ENCODE data around the gene CRB1. TPM values are rescaled to one million over a fixed set of nuclear protein-coding genes. Genes with fewer than 3 reads are reported as not detected.

The CRB1 gene
- total RNA-seq, 1 donor from 2014 or later = 0.05 TPM

DNA sequence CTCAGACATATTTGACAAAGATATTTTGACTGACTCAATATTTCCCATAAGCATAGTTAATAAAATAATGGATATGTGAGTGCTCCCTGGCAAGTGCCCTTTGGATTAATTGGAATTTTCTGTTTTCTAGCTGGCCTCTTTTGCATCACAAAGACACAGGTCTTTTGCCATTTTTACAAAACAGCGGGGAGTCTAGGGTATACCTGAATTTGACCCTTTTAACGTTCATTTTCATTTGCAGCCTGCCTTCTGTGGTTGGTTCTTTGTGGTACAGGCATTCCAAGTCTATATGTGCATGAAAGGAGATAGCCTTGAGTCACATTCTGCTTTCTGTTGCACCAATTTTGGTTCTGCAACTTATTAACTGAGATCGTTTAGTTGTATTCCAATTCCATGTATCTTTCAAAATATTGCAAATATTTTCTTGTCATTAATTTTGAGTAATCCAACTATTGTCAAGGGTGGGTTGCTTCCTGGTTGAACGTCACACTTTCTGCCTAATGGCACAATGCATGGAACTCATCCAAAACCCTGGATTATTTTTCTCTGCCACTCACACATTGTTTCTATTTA, 171.7 kb downstream of the CRB1 start:
- DNase-seq = no peak
- Histone ChIP-seq H3K4me3 (no peak overlapping the region), H3K27ac (replicated peaks) (no peak overlapping the region), H3K27me3 (ENCODE audit: low read depth) (no peaks in the 10 kb centered on the region), H3K4me1 (no peaks in the 10 kb centered on the region), H3K9me3 (replicated peaks) (no peaks in the 10 kb centered on the region), H3K36me3 (no peaks in the 10 kb centered on the region)
- TF ChIP-seq, protein P1, sequence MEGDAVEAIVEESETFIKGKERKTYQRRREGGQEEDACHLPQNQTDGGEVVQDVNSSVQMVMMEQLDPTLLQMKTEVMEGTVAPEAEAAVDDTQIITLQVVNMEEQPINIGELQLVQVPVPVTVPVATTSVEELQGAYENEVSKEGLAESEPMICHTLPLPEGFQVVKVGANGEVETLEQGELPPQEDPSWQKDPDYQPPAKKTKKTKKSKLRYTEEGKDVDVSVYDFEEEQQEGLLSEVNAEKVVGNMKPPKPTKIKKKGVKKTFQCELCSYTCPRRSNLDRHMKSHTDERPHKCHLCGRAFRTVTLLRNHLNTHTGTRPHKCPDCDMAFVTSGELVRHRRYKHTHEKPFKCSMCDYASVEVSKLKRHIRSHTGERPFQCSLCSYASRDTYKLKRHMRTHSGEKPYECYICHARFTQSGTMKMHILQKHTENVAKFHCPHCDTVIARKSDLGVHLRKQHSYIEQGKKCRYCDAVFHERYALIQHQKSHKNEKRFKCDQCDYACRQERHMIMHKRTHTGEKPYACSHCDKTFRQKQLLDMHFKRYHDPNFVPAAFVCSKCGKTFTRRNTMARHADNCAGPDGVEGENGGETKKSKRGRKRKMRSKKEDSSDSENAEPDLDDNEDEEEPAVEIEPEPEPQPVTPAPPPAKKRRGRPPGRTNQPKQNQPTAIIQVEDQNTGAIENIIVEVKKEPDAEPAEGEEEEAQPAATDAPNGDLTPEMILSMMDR (IDR thresholded peaks at IDR 0.05; ENCODE audit: borderline replicate concordance) = no peak
- intact Hi-C loops (cut with micrococcal nuclease) = no loop called here

DNA sequence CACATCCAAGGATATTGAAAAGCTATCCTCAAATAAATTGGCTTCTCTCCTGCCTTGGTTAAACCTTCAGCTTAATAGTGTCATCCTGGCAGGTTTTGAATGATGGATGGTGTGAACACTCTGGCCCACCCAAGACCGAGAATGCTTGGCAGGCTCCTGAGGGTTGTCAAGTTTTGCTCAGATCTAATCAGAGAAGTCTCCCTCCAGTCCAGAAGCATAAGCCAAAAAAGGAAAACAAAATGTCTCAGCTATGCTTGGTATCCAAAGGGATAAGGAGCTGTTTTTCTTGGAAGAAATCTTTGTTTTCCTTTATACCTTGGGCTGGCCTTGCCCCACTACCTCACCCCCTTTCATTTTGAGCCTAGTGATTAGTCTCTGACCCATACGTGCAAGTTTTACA, 172.7 kb downstream of the CRB1 start:
- intact Hi-C loops (cut with micrococcal nuclease) = no loop called here
- TF ChIP-seq, protein P1 (IDR thresholded peaks at IDR 0.05; ENCODE audit: borderline replicate concordance) = no peak
- DNase-seq = no peak
- H3K4me3 ChIP-seq = no peak overlapping the region
- H3K36me3 ChIP-seq = no peaks in the 10 kb centered on the region
- H3K27me3 ChIP-seq (ENCODE audit: low read depth) = no peaks in the 10 kb centered on the region
- H3K9me3 ChIP-seq (replicated peaks) = no peaks in the 10 kb centered on the region
- no peak overlapping the region for H3K27ac ChIP-seq (replicated peaks)
- no peaks in the 10 kb centered on the region for H3K4me1 ChIP-seq

DNA sequence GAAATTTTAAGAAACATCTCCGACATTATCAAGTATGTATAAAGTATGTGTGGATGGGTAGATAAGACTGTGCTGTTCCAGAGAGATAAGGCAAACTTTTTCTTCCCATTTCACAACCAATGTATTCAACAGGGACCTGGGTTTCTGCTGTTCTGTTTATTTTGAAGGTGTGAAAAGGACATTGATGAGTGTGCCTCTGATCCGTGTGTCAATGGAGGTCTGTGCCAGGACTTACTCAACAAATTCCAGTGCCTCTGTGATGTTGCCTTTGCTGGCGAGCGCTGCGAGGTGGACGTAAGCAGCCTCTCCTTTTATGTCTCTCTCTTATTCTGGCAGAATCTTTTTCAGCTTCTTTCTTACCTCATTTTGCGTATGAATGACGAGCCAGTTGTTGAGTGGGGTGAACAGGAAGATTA, 174.0 kb downstream of the CRB1 start:
- no peak overlapping the region for H3K27ac ChIP-seq (replicated peaks)
- H3K4me3 ChIP-seq = no peak overlapping the region
- TF ChIP-seq, protein P1 (IDR thresholded peaks at IDR 0.05; ENCODE audit: borderline replicate concordance) = no peak
- H3K9me3 ChIP-seq (replicated peaks) = no peaks in the 10 kb centered on the region
- no peaks in the 10 kb centered on the region for H3K4me1 ChIP-seq
- intact Hi-C loops (cut with micrococcal nuclease) = no loop called here
- no peaks in the 10 kb centered on the region for H3K27me3 ChIP-seq (ENCODE audit: low read depth)
- peak; percentile 54 for DNase-seq
- no peaks in the 10 kb centered on the region for H3K36me3 ChIP-seq

DNA sequence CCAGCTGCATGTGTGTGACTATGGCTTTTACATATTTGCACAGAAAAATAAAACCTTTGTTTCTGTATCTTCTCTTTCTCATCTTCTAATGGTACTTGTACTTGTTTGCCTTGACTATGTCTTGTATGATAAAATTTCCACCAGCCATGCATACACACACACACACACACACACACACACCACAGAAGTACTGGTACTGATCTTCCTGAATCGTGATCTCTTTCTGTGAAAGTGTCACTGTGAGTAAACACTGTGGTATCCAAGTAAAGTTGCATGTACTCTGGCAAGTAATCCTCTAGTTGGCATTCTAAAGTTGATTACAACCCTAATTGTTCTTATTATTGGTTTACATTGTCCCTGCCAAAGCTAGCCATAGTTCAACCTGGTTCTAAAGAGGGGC, 176.7 kb downstream of the CRB1 start:
- no peaks in the 10 kb centered on the region for H3K9me3 ChIP-seq (replicated peaks)

DNA sequence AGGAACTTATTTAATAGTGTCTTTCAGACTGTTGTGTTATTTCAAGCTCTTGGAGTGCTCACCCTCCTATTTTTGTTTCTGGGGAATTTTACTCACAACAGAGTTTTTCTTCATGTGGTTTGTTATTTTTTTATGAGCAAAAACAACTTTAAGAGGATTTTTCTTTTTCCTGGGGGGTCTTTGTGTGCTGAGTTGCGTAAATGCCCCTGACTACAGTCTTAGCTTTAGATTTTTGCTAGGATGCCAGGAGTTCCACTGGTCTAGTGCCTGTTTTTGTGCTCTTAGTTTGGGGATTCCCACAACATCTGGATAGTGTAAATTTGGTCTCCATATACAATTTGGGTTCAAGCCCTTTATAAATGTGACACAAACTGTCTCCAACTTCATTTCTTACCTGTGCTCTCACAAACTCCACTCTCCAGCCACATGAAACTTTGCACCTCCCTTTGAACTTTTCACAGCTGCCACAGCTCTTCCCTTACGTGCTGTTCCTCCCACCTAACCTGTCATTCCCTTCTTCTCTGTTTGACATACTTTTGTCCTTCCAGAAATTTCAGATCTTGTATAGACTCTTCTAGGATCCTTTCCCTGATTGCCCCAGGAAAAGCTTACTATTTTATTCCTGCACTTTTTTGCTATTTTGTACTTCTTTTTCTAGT, 180.2 kb downstream of the CRB1 start:
- Histone ChIP-seq H3K27me3 (ENCODE audit: low read depth) (no peaks in the 10 kb centered on the region), H3K27ac (replicated peaks) (no peak overlapping the region), H3K4me1 (no peaks in the 10 kb centered on the region), H3K4me3 (no peak overlapping the region), H3K36me3 (no peaks in the 10 kb centered on the region), H3K9me3 (replicated peaks) (no peaks in the 10 kb centered on the region)
- TF ChIP-seq, protein P1 (IDR thresholded peaks at IDR 0.05; ENCODE audit: borderline replicate concordance) = no peak
- intact Hi-C loops (cut with micrococcal nuclease) = no loop called here
- DNase-seq = no peak

More for the DNA sequence above, 176.7 kb downstream of the CRB1 start:
- Histone ChIP-seq H3K4me3 (no peak overlapping the region), H3K4me1 (no peaks in the 10 kb centered on the region), H3K36me3 (no peaks in the 10 kb centered on the region), H3K27ac (replicated peaks) (no peak overlapping the region), H3K27me3 (ENCODE audit: low read depth) (no peaks in the 10 kb centered on the region)
- TF ChIP-seq, protein P1 (IDR thresholded peaks at IDR 0.05; ENCODE audit: borderline replicate concordance) = no peak
- intact Hi-C loops (cut with micrococcal nuclease) = no loop called here
- no peak for DNase-seq

All from left ventricle myocardium inferior (tissue), 1 donor.